SU-DHL-6 (cell line): ENCODE data around the gene CADM4.

Source experiments
- H2AFZ ChIP-seq: fragments of 200-600 bp; sonication (generic); 2 replicates; pipeline ENCODE4 v1.6.1; 2014; ENCODE audit warnings: low read depth, mild to moderate bottlenecking, moderate library complexity, mixed read lengths, antibody characterized with exemption, low read length; ENCODE audit not compliant: severe bottlenecking
- H3F3A ChIP-seq: fragments of 200-600 bp; shearing (Covaris generic); 2 replicates; pipeline ENCODE4 v1.6.0; 2016; ENCODE audit warnings: antibody characterized with exemption, mild to moderate bottlenecking; ENCODE audit not compliant: insufficient read depth
- H3K27ac ChIP-seq: fragments of 200-600 bp; sonication (generic); 2 replicates; pipeline ENCODE4 v1.5.1; 2016; ENCODE audit warnings: low read depth, mild to moderate bottlenecking, low read length, moderate library complexity, mixed read lengths
- H3K27me3 ChIP-seq: fragments of 200-600 bp; sonication (generic), shearing (Covaris generic); 2 replicates; pipeline ENCODE4 v1.6.0; 2014; ENCODE audit warnings: mild to moderate bottlenecking, low read length
- H3K36me3 ChIP-seq: fragments of 200-600 bp; sonication (generic); 2 replicates; pipeline ENCODE4 v1.6.1; 2014; ENCODE audit warnings: mild to moderate bottlenecking, low read length, mixed read lengths
- H3K4me2 ChIP-seq: fragments of 300-600, 200-600 bp; shearing (Covaris generic), sonication (generic); 2 replicates; pipeline ENCODE4 v1.6.0; 2014; ENCODE audit warnings: low read length, low read depth, mild to moderate bottlenecking; ENCODE audit not compliant: poor library complexity, severe bottlenecking
- H3K4me3 ChIP-seq: fragments of 200-600 bp; sonication (generic); 2 replicates; pipeline ENCODE4 v1.5.1; 2014; ENCODE audit warnings: antibody characterized with exemption, low read length, mild to moderate bottlenecking, mixed read lengths; ENCODE audit not compliant: insufficient read depth, poor library complexity, severe bottlenecking
- H3K79me2 ChIP-seq: fragments of 200-600 bp; sonication (generic); 2 replicates; pipeline ENCODE4 v1.6.1; 2014; ENCODE audit warnings: mild to moderate bottlenecking, low read length, moderate library complexity; ENCODE audit not compliant: insufficient read depth
- H3K9ac ChIP-seq: fragments of 200-600 bp; sonication (generic); 2 replicates; pipeline ENCODE4 v1.7.0; 2014; ENCODE audit warnings: mild to moderate bottlenecking, low read length
- H3K9me2 ChIP-seq: fragments of 200-600 bp; sonication (generic); replicated peaks from 2 replicates; pipeline ENCODE4 v1.6.1; 2014; ENCODE audit warnings: low read length; ENCODE audit not compliant: insufficient read depth
- H3K9me3 ChIP-seq: fragments of 200-600 bp; sonication (generic); 2 replicates; pipeline ENCODE4 v1.6.1; 2014; ENCODE audit warnings: low read length, mixed read lengths; ENCODE audit not compliant: insufficient read depth
- H4K20me1 ChIP-seq: fragments of 200-600 bp; sonication (generic); 2 replicates; pipeline ENCODE4 v1.6.1; 2014; ENCODE audit warnings: low read depth, mild to moderate bottlenecking, antibody characterized with exemption, low read length, moderate library complexity, mixed read lengths
- EZH2phosphoT487 ChIP-seq: fragments of 200-600 bp; sonication (generic), shearing (Covaris generic); conservative IDR thresholded peaks from 2 replicates; pipeline ENCODE4 v1.6.1; 2018; ENCODE audit warnings: mild to moderate bottlenecking, antibody characterized with exemption, low read length, moderate library complexity, mixed read lengths
- TF ChIP-seq, protein P1 (sequence below): fragments of 200-600 bp; sonication (generic); IDR thresholded peaks from one replicate; pipeline ENCODE4 v1.5.1; 2017; ENCODE audit warnings: antibody characterized with exemption, mild to moderate bottlenecking, low read length, moderate library complexity; ENCODE audit not compliant: insufficient read depth, poor library complexity, severe bottlenecking

Gene CADM4

DNA sequence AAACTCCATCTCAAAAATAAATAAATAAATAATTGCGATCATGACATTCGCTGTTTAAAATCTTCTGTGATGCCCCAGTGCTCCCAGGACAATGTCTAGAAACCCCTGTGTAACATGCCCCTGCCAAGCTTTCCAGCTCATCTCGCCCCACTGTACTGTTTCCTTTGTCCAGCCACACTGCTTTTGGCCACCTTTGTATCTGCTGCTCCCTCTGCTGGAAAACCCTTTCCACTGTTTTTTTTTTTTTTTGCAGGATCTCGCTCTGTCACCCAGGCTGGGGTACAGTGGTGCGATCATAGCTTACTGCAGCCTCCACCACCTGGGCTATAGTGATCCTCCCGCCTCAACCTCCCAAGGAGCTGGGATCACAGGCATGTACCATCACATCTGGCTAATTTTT, 22.8 kb upstream of the CADM4 start:
- H3K27ac ChIP-seq: no peak overlapping the region
- no peaks in the 10 kb centered on the region for H3K27me3 ChIP-seq
- H4K20me1 ChIP-seq: no peaks in the 10 kb centered on the region
- H3K4me3 ChIP-seq: no peak overlapping the region
- H3K9me2 ChIP-seq: no peaks in the 10 kb centered on the region
- no peak overlapping the region for H2AFZ ChIP-seq
- TF ChIP-seq EZH2phosphoT487: no peak
- TF ChIP-seq, protein P1, sequence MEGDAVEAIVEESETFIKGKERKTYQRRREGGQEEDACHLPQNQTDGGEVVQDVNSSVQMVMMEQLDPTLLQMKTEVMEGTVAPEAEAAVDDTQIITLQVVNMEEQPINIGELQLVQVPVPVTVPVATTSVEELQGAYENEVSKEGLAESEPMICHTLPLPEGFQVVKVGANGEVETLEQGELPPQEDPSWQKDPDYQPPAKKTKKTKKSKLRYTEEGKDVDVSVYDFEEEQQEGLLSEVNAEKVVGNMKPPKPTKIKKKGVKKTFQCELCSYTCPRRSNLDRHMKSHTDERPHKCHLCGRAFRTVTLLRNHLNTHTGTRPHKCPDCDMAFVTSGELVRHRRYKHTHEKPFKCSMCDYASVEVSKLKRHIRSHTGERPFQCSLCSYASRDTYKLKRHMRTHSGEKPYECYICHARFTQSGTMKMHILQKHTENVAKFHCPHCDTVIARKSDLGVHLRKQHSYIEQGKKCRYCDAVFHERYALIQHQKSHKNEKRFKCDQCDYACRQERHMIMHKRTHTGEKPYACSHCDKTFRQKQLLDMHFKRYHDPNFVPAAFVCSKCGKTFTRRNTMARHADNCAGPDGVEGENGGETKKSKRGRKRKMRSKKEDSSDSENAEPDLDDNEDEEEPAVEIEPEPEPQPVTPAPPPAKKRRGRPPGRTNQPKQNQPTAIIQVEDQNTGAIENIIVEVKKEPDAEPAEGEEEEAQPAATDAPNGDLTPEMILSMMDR: no peak
- H3K9me3 ChIP-seq: no peaks in the 10 kb centered on the region
- H3K4me2 ChIP-seq: no peak overlapping the region
- no peaks in the 10 kb centered on the region for H3K36me3 ChIP-seq
- no peaks in the 10 kb centered on the region for H3F3A ChIP-seq
- no peak overlapping the region for H3K9ac ChIP-seq
- H3K79me2 ChIP-seq: no peaks in the 10 kb centered on the region

DNA sequence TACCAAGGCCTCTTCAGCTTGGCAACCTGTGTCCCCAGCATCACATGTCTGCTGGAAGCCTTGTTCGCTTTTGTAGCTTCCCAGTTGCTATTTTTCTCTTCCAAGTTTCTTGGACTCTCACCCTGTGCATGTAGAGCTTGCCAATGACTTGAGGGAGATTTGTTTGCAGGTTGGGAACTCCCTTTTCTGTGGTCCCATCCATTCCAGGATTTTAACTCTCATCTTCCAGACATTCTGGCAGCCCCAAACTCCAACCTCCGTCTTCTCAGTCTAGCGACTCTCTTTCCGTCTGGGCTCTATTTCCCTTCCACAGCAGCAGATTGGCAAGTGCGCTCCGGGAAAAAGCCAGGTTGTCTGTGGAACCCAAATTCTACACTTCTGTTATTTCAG, 21.3 kb upstream of the CADM4 start:
- Histone ChIP-seq H3K9ac (no peak overlapping the region), H4K20me1 (no peaks in the 10 kb centered on the region), H3K27ac (no peak overlapping the region), H3K9me3 (no peaks in the 10 kb centered on the region), H3K4me3 (no peak overlapping the region), H3K79me2 (no peaks in the 10 kb centered on the region), H3K9me2 (no peaks in the 10 kb centered on the region), H3K36me3 (no peaks in the 10 kb centered on the region), H3K27me3 (no peaks in the 10 kb centered on the region), H3F3A (no peaks in the 10 kb centered on the region), H2AFZ (no peak overlapping the region), H3K4me2 (no peak overlapping the region)
- no peak for TF ChIP-seq EZH2phosphoT487
- TF ChIP-seq, protein P1: no peak

DNA sequence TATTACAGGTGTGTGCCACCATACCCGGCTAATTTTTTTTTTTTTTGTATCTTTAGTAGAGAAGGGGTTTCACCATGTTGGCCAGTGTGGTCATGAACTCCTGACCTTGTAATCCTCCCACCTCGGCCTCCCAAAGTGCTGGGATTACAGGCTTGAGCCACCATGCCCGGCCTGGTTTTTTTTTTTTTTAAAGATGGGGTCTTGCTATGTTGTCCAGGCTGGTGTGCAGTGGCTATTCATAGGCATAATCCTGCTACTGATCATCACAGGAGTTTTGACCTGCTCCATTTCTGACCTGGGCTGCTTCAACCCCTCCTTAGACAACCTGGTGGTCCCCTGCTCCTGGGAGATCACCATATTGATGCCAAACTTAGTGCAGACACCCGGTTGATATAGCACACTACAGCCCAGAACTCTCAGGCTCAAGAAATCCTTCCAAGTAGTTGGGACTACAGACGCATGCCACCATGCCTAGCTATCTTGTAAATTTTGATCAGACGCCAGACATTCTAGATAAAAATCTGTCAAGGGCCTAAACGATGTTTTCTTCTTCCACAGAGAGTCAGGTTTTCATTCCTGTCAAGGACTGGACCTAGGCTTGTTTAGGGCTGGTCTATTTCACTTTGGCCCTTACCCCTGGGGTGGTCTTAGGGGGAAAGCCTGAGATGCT, 20.8 kb upstream of the CADM4 start:
- no peak overlapping the region for H3K9ac ChIP-seq
- H3K36me3 ChIP-seq: no peaks in the 10 kb centered on the region
- H3K79me2 ChIP-seq: no peaks in the 10 kb centered on the region
- TF ChIP-seq, protein P1: no peak
- TF ChIP-seq EZH2phosphoT487: no peak
- H4K20me1 ChIP-seq: no peaks in the 10 kb centered on the region
- H3K9me3 ChIP-seq: no peaks in the 10 kb centered on the region
- H3K9me2 ChIP-seq: no peaks in the 10 kb centered on the region
- H3K27me3 ChIP-seq: no peaks in the 10 kb centered on the region
- H3K4me3 ChIP-seq: no peak overlapping the region
- H3F3A ChIP-seq: no peaks in the 10 kb centered on the region
- H3K27ac ChIP-seq: no peak overlapping the region
- H3K4me2 ChIP-seq: no peak overlapping the region
- H2AFZ ChIP-seq: no peak overlapping the region
